ENCODE data around the gene ZDHHC21.
"Not testable (repeated sequence)": the region's sequence is repeated elsewhere in the genome, so short reads cannot be mapped to it uniquely, and the experiment has no call there.

Gene ZDHHC21

DNA sequence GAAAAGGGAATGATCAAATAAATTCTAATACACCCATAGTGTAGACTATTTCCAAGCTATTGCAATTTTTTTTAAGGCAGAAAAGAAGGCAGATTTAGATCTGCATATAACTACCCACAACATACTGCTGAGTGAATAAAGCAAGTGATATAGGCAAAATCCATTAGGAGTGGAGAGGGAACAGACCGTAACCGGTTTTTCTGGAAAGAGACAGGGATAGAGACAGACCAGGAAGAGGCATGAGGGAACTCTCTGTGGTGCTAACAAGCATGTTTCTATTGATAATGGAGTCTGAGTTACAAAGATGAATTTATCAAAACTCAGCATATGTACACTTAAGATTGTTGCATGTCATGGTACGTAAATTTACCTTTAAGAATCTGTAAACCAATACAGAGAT, 14.5 kb downstream of the ZDHHC21 start:
- DNase-seq = no peak

DNA sequence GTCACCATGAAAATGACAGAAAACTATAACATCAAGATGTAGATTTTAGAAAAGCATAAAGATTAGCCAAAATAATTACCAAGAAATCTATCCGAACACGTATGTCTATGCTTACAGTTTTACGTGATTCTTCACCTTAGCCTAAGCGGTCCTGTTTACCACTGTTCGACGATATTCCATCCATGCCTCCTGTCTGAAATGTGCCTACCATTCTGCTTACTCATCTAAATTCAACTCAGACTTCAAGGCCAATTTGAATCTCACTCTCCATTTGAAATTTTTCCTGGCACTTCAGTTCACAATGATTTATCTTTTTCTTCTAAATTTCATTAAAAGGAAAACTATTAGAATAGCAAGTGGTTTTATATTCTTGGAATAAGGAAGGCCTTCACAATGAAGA, 15.4 kb downstream of the ZDHHC21 start:
- DNase-seq = no peak

DNA sequence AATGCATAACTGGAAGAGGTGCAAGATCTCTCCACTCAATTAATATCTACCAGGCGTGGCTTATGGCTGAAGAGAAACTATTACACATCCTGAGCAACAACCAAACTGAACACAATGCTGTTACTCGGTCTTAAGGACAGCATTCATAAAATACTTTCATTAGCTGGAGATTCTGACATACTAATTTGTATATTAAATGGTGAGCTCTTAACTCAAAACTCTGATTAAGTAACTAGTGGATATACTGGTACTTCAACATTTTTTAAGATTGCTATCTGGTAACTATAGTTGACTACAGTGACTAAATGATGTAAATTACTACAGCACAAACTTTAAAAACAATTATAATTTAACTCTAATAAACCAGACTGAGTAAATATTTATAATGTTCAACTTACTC, 15.8 kb downstream of the ZDHHC21 start:
- no peak for DNase-seq

DNA sequence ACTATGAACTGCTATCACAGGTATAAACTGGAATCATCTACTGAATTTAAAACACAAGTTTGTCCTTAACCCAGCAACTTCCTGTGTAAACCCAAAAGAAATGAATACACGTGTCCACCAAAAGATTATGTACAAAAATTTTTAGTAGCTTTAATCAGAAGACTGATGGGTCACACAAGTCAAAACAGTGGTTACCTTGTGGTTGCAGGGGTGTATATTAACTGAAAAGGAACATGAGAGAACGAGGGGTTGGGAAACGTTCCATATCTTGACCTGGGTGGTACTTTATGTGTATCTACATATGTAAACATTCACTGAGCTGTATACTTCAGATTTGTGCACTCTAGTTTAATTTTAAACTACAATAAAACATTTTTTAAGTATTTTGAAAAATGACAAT, 18.6 kb downstream of the ZDHHC21 start:
- no peak for DNase-seq

DNA sequence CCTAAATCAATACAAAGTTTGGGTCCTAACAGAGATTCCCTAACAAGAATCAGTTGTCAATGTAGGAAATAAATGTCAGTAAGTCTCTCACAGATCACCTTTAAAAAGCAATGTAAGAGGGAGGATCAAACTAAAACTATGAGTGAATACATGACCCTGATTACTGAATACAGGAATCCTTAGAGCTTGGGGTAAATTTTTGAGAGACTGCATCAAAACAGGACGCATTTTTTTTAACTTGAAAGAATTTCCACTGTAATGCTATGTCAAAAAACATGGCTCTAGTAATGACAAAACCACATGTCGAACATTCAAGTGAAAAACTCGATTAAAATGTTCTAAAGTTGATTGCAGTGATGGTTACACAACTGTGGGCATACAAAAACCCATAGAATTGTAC, 21.9 kb downstream of the ZDHHC21 start:
- DNase-seq = no peak

DNA sequence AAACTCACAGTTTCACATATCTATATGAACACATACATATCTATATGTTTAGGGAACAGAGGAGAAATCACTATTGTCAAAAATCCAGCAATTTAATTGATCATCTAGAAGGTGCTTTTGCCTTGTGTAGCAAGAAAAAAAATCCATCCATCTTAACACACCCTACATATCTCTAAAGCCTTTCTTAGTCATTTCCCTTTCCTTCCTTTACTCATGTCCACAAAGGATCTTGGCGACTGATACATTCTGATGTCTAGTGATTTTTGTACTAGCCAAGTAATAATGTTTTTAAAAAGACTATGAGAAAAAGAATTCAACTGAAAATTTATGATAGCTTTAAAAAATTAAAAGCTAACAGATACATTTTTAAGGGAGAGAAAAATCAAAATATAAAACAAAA, 22.5 kb downstream of the ZDHHC21 start:
- DNase-seq = no peak

DNA sequence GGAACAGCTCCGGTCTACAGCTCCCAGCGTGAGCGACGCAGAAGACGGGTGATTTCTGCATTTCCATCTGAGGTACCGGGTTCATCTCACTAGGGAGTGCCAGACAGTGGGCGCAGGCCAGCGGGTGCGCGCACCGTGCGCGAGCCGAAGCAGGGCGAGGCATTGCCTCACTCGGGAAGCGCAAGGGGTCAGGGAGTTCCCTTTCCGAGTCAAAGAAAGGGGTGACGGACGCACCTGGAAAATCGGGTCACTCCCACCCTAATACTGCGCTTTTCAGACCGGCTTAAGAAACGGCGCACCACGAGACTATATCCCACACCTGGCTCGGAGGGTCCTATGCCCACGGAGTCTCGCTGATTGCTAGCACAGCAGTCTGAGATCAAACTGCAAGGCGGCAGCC, 29.2 kb downstream of the ZDHHC21 start:
- not testable (repeated sequence) for DNase-seq

- no peak for DNase-seq
These were observed 31.2 kb downstream of the ZDHHC21 start for GRCh38 chr9:14662060-14662453.

GRCh38 chr9:14661421-14662059, 31.7 kb downstream of the ZDHHC21 start:
- DNase-seq = peak; percentile 54 to 59

DNA sequence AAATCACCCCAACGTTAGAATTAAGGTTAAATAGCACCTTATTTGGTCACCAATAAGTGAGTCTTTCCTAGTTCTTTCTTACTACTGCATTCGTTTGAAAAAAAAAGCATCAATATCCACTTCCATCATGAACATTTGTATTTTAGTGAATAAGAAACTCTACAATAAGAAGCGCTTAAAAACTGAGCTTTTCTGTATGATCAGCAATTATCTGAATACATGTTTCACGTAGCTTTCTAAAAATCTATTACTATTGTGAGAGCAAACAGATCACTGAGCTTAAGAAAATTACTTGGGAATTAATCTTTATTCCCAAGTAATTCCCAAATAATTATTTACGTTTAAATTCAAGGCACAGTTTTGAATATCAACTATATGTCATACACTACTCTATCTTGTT, 32.5 kb downstream of the ZDHHC21 start:
- no peak for DNase-seq

- DNase-seq = no peak
These were observed 38.3 kb downstream of the ZDHHC21 start for GRCh38 chr9:14654932-14655331.

GRCh38 chr9:14653511-14653910, 39.7 kb downstream of the ZDHHC21 start:
- DNase-seq = no peak

- peak; percentile 37 to 43 for DNase-seq
These were observed 40.4 kb downstream of the ZDHHC21 start for GRCh38 chr9:14652729-14653377.

- DNase-seq = no peak
These were observed 42.6 kb downstream of the ZDHHC21 start for GRCh38 chr9:14650596-14650995.

DNA sequence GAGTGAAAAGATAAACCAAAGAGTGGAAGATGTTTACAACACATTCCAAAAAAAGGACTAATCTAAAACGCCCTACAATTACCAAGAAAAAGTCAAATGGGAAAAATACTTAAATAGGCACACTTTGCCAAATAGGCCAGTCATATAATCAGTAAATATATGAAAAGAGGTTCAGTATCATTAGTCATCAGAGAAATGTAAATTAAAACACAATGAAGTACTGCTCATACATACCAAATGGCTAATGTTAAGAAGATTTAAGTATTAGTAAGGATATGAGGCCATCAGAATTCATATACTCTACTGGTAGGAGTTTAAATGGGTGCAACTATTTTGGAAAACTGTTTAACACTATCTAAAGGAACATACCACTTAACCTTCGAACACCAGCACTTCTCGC, 47.6 kb downstream of the ZDHHC21 start:
- DNase-seq = no peak

GRCh38 chr9:14640967-14641366, 52.3 kb downstream of the ZDHHC21 start:
- DNase-seq = no peak

- DNase-seq = no peak
These were observed 52.9 kb downstream of the ZDHHC21 start for GRCh38 chr9:14640294-14640693.

- DNase-seq = no peak
These were observed 59.2 kb downstream of the ZDHHC21 start for GRCh38 chr9:14633906-14634565.

GRCh38 chr9:14633148-14633547, 60.1 kb downstream of the ZDHHC21 start:
- no peak for DNase-seq

- DNase-seq = no peak
These were observed 65.7 kb downstream of the ZDHHC21 start for GRCh38 chr9:14627513-14627912.

DNA sequence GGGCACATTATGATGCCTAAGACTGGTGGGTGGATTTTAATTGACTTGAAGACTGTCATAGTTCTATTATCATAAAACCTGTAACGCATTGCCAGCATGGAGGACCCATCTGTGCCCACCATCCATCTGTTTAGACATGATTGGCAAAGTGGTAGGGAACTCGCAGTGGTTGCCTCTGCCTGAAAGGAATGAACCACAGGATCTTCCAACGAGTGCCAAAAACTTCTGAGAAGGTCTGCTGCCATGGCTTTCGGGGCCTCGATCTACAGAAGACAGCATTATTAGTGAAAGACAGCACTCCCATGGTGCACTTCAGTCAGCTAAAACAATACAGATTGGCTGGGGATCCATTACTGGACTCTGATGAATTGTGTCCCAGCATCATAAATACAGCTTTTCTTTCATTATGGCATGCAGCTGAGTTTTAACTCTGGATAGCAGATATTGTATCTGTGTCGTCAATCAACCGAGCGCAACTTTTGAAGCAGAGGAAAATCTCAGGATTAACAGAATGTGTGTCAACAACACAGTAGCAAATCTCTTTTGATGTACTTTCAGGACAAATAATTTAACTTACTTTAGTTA, 74.3 kb downstream of the ZDHHC21 start:
- no peak for DNase-seq

DNA sequence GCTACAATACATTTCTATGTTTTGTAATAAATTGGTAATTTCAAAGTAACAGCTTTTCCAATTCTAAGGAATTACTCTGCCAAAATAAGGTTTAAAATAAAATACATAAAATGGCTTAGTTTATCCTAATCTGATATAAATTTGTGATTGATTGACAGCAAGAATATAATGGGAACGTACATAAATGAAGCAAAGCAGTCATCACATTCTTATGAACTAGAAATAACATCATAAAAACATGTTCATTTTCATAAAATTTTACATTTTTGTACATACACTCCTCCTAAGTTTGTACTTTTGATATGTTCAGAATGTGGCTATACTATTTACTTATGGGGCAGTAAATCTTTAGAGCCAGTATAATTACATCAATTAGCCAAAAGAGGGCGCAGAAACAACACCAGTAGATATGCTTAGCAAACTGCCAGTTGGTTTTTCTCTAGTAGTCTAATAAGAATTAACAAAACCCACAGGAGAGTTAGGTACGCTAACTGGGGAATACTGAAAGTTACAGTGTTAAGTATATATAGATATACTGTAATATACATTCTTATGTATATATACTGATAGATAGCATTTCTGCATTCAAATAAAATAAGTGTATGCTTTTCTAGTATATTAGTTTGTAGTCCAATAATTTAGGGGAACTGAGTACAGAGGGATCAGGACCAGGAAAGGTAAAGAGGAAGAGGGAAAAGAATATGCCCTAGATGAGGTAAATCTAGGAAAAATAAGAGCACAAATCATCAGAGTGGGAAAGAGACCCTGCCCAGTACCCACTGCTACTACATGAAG, 76.8 kb downstream of the ZDHHC21 start:
- DNase-seq = peak; percentile 48 to 74

DNA sequence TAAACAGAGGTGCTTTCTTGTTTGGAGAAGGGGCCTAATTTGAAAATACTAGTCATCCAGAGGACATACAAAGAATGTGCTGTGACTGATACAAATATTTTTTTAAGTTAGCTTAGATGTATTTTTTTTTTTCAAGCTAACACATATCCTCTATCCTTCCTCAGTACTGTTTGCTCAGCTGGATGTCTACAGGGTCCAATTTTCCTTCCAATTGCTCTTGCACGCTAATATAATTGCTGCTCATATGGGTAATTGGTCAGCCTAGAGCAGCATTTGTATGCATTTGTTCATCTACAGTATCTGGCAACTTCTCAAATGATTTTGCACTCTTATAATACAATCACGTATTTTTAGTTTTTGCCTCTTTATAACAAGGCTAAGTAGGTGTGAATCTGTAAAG, 84.7 kb downstream of the ZDHHC21 start:
- DNase-seq = no peak

Data from AML-193 (cell line).